Cardiac muscle cell (in vitro differentiated cells and primary cell): ENCODE measurements around the gene WDR82. TPM values are rescaled to one million over a fixed set of nuclear protein-coding genes. Genes with fewer than 3 reads are reported as not detected.
A peak's percentile ranks its signal among the peaks of the same experiment; 100 is the strongest.

Experiments used
- DNase-seq, 2 donors: peaks; one replicate each; pipeline versions ENCODE4 v3.0.0 to v3.0.0-alpha.2; 2010 to 2017; ENCODE audit warnings: low read depth in 1 of 2, low spot score in 1 of 2
- H3K27ac ChIP-seq: fragments of 200-600 bp; sonication (generic); 2 replicates; pipeline ENCODE4 v1.5.1; 2016
- H3K27me3 ChIP-seq: fragments of 200-600 bp; sonication (generic); 2 replicates; pipeline ENCODE4 v1.6.0; 2016; ENCODE audit warnings: control low read depth
- H3K36me3 ChIP-seq: fragments of 200-600 bp; sonication (generic); 2 replicates; pipeline ENCODE4 v1.5.1; 2016; ENCODE audit warnings: control low read depth
- H3K4me1 ChIP-seq: fragments of 200-600 bp; sonication (generic); 2 replicates; pipeline ENCODE4 v1.8.1; 2017; ENCODE audit warnings: low read depth, mild to moderate bottlenecking, mixed run types
- H3K4me3 ChIP-seq: fragments of 200-600 bp; sonication (generic); 2 replicates; pipeline ENCODE4 v1.5.1; 2016; ENCODE audit warnings: mild to moderate bottlenecking
- H3K9me3 ChIP-seq: fragments of 200-600 bp; sonication (generic); 2 replicates; pipeline ENCODE4 v1.5.1; 2017; ENCODE audit warnings: low read depth, mild to moderate bottlenecking, control low read depth
- polyA plus RNA-seq: library from polyadenylated mRNA; unstranded; fragments of >200 nt; fragmentation: Nextera tagmentation; extraction: Ambion mirVana; gene quantifications from 2 replicates; pipeline ENCODE4 v1.2.1, GENCODE V29; 2016
- total RNA-seq: library from RNA; depleted of rRNA; stranded (reverse); fragments of >200 nt; gene quantifications from 2 replicates; pipeline ENCODE4 v1.2.3, GENCODE V29; 2016
- TF ChIP-seq, protein P1 (sequence below): IDR thresholded peaks from 2 replicates; pipeline ENCODE4 v1.5.1; 2012; ENCODE audit warnings: low read depth, mild to moderate bottlenecking, low read length

The WDR82 gene
- total and polyA plus RNA-seq, 2 experiments from 2014 or later, result 30.7 to 35.4 TPM

DNA sequence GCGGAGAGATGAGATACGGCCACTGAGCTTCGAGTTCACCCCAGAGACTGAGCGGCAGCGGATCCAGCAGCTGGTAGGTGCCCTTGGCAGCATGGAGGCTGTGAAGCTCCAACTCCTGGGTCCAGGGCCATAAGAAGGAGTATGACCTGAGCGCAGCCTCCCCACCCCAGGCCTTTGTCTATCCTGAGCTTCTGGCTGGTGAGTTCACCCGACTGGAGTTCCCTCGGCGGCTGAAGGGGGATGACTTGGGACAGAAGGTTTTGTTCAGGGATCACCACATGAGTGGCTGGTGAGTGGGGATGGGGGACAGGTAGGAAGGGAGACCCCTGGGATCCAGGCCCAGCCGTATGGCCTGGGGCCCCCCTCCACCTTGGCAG lies 30.3 kb downstream of the WDR82 start:
- no peaks in the 10 kb centered on the region for H3K9me3 ChIP-seq
- DNase-seq, result no peak
- H3K4me1 ChIP-seq, result no peaks in the 10 kb centered on the region
- peaks cover 3% of the 10 kb centered on the region for H3K27me3 ChIP-seq
- no peak overlapping the region for H3K27ac ChIP-seq
- H3K4me3 ChIP-seq, result no peak overlapping the region
- TF ChIP-seq, protein P1, sequence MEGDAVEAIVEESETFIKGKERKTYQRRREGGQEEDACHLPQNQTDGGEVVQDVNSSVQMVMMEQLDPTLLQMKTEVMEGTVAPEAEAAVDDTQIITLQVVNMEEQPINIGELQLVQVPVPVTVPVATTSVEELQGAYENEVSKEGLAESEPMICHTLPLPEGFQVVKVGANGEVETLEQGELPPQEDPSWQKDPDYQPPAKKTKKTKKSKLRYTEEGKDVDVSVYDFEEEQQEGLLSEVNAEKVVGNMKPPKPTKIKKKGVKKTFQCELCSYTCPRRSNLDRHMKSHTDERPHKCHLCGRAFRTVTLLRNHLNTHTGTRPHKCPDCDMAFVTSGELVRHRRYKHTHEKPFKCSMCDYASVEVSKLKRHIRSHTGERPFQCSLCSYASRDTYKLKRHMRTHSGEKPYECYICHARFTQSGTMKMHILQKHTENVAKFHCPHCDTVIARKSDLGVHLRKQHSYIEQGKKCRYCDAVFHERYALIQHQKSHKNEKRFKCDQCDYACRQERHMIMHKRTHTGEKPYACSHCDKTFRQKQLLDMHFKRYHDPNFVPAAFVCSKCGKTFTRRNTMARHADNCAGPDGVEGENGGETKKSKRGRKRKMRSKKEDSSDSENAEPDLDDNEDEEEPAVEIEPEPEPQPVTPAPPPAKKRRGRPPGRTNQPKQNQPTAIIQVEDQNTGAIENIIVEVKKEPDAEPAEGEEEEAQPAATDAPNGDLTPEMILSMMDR, result no peak
- peaks cover 8% of the 10 kb centered on the region for H3K36me3 ChIP-seq

DNA sequence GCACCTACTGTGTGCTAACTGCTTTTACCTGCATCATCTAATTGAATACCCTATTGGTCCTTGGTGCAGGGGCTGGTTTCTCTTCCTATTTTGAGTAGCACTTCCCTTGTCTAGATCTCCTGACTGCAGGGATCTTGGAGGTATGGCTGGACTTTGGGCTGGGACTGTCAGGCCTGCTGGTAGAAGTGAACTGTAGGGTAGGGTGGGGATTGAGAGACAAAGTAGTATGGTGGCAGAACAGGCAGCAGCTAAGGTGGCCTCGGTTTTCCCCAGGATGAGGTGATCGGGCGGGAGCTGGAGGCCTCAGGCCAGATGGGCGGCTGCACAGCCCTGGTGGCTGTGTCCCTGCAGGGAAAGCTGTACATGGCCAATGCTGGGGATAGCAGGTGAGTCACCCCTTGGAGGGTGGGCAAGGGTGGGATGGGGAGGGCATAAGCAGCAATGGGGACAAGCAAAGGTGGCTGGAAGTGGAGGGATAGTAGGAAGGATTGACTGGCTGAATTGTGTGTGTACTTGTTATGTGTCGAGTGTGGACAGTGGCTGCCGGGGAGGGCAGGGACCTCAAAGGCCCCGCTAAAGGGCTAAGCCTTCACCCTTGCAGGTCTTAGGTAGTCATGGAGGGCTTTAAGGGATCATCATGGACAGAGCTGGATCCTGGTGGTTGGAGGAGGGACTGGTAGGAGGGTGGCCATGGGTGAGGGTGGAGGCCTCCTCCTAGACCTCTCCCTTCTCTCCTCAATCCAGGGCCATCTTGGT lies 30.9 kb downstream of the WDR82 start:
- Histone ChIP-seq H3K4me1 (no peaks in the 10 kb centered on the region), H3K27ac (no peak overlapping the region), H3K36me3 (peaks cover 5% of the 10 kb centered on the region), H3K4me3 (no peak overlapping the region), H3K27me3 (peaks cover 3% of the 10 kb centered on the region), H3K9me3 (no peaks in the 10 kb centered on the region)
- TF ChIP-seq, protein P1, result no peak
- DNase-seq, result no peak

DNA sequence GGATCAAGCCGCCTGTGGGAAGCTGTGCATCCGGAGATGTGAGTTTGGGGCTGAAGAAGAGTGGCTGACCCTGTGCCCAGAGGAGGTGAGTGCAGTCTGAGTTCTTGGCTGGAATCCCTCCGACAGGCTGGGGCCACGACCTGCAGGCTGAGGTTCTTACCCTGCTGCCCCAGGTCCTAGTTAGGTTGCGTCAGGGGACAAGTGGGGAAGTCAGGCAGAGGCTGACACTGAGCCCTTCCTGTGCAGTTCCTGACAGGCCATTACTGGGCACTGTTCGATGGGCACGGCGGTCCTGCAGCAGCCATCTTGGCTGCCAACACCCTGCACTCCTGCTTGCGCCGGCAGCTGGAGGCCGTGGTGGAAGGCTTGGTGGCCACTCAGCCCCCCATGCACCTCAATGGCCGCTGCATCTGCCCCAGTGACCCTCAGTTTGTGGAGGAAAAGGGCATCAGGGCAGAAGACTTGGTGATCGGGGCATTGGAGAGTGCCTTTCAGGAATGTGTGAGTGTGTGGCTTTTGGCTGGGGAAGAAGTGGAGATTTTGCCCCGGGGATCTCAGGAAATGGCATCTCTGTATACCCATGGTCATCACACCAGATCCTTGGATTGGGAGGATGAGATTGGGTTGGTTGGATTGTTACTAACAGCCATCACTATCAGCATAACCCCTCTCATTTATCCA lies 31.6 kb downstream of the WDR82 start:
- Histone ChIP-seq H3K4me3 (no peak overlapping the region), H3K27me3 (peaks cover 3% of the 10 kb centered on the region), H3K4me1 (no peaks in the 10 kb centered on the region), H3K27ac (no peak overlapping the region), H3K9me3 (no peaks in the 10 kb centered on the region), H3K36me3 (peaks cover 5% of the 10 kb centered on the region)
- TF ChIP-seq, protein P1, result no peak
- no peak for DNase-seq

DNA sequence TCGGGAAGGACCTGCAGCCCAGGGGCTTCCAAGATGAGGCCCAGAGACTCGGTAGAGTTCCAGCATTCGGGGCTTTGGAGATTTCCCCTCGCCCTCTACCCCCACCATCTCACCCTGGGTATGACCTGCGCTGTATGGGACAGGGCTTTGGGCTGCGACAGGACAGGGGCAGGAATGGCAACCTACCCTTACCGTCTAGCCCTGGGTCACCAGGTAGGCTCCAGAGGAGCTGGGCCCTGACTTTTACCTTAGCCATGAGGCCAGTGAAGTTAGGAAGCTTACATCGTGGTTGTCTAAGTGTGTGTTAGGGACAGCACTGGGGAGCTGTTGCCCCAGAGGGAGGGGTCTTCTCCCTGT lies 32.2 kb downstream of the WDR82 start:
- TF ChIP-seq, protein P1, result no peak
- H3K4me3 ChIP-seq, result peak overlapping the region; percentile 23
- H3K36me3 ChIP-seq, result no peaks in the 10 kb centered on the region
- DNase-seq, result no peak
- H3K4me1 ChIP-seq, result no peaks in the 10 kb centered on the region
- peaks cover 3% of the 10 kb centered on the region for H3K27me3 ChIP-seq
- H3K9me3 ChIP-seq, result no peaks in the 10 kb centered on the region
- no peak overlapping the region for H3K27ac ChIP-seq

DNA sequence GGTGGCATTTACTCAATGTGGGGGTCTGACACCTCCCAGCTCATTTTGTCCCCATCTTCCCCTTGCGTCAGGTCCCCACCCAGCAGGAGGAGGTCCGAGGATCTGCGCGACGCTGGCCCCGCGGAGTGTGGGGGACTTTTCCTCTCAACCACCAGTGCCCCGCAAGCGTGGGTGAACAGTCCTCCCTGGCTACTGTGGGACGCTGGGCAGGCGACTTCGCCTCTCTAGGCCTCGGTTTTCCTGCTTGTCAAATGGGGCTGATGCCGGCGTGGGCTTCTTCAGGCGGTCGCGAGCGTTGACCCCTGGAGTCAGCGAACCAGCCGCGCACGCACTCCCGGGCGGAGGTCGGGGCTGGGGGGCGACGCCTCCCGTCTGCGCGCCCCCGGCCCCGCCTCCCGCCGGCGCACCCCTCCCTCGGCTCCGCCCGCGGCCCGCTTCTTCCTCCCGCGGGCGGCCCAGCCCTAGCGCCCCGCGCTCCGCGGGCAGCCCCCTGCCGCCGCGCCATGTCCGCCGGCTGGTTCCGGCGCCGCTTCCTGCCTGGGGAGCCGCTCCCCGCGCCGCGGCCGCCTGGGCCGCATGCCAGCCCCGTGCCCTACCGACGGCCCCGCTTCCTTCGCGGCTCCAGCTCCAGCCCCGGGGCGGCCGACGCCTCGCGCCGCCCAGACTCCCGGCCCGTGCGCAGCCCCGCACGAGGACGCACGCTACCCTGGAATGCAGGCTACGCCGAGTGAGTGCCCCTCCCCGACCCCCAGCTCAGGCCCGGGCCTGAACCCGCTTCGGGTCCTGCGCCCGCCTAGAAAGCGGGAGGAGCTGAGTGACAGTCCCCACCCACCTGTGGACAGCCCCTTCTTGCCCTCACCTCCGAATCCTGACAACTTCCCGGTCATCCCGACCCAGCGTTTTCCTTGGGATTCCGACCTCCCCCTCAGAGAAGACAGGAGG lies 32.9 kb downstream of the WDR82 start, which contains the start of gene PPM1M:
TSS of gene PPM1M (plus strand) at position 438 of the 942 bp plus-strand sequence. CDS start at position 504, 66 bp downstream.
- peak within 1 kb of the TSS; percentile 23 for H3K4me3 ChIP-seq
- H3K4me1 ChIP-seq, result no peaks in the 10 kb centered on the region
- TF ChIP-seq, protein P1, result no peak
- no peaks in the 10 kb centered on the region for H3K36me3 ChIP-seq
- peak; percentile 58 to 69 for DNase-seq
- H3K27me3 ChIP-seq, result peaks cover 3% of the 10 kb centered on the region
- H3K9me3 ChIP-seq, result no peaks in the 10 kb centered on the region
- H3K27ac ChIP-seq, result no peak within 1 kb of the TSS
